ENCODE results near the gene RADIL.

GRCh38 chr7:4772306-4772705 lies 111.2 kb downstream of the RADIL start:
- TF ChIP-seq POLR2A (IDR thresholded peaks at IDR 0.05) (no peak), CTCF (IDR thresholded peaks at IDR 0.05) (no peak)

All from stomach (tissue), 4 donors.